GM19395 (cell line): Measurements from ENCODE around the gene ZNF506.
"Not testable (repeated sequence)": the region's sequence is repeated elsewhere in the genome, so short reads cannot be mapped to it uniquely, and the experiment has no call there.

Experiments
- ATAC-seq: cut with Tn5 transposase; IDR thresholded peaks from one replicate; pipeline ENCODE4 v1.9.1; 2021; ENCODE audit warnings: mild to moderate bottlenecking, moderate library complexity; ENCODE audit not compliant: unreplicated experiment

Gene ZNF506

GRCh38 chr19:19746286-19747213, 75.0 kb downstream of the ZNF506 start:
- ATAC-seq: no peak

GRCh38 chr19:19745496-19746285, 75.9 kb downstream of the ZNF506 start:
- ATAC-seq: no peak

- ATAC-seq: no peak
Observed at GRCh38 chr19:19744641-19745040, 76.9 kb downstream of the ZNF506 start.

GRCh38 chr19:19743921-19744320, 77.6 kb downstream of the ZNF506 start:
- not testable (repeated sequence) for ATAC-seq

- ATAC-seq: no peak
Observed at GRCh38 chr19:19743176-19743575, 78.4 kb downstream of the ZNF506 start.

- no peak for ATAC-seq
Observed at GRCh38 chr19:19742773-19743172, 78.8 kb downstream of the ZNF506 start.
